SU-DHL-6 (cell line): ENCODE measurements around the gene TMEM175.

Experiments
- H2AFZ ChIP-seq: fragments of 200-600 bp; sonication (generic); 2 replicates; pipeline ENCODE4 v1.6.1; 2014; ENCODE audit warnings: low read depth, mild to moderate bottlenecking, moderate library complexity, mixed read lengths, antibody characterized with exemption, low read length; ENCODE audit not compliant: severe bottlenecking
- H3F3A ChIP-seq: fragments of 200-600 bp; shearing (Covaris generic); 2 replicates; pipeline ENCODE4 v1.6.0; 2016; ENCODE audit warnings: antibody characterized with exemption, mild to moderate bottlenecking; ENCODE audit not compliant: insufficient read depth
- H3K27ac ChIP-seq: fragments of 200-600 bp; sonication (generic); 2 replicates; pipeline ENCODE4 v1.5.1; 2016; ENCODE audit warnings: low read depth, mild to moderate bottlenecking, low read length, moderate library complexity, mixed read lengths
- H3K27me3 ChIP-seq: fragments of 200-600 bp; sonication (generic), shearing (Covaris generic); 2 replicates; pipeline ENCODE4 v1.6.0; 2014; ENCODE audit warnings: mild to moderate bottlenecking, low read length
- H3K36me3 ChIP-seq: fragments of 200-600 bp; sonication (generic); 2 replicates; pipeline ENCODE4 v1.6.1; 2014; ENCODE audit warnings: mild to moderate bottlenecking, low read length, mixed read lengths
- H3K4me2 ChIP-seq: fragments of 300-600, 200-600 bp; shearing (Covaris generic), sonication (generic); 2 replicates; pipeline ENCODE4 v1.6.0; 2014; ENCODE audit warnings: low read length, low read depth, mild to moderate bottlenecking; ENCODE audit not compliant: poor library complexity, severe bottlenecking
- H3K4me3 ChIP-seq: fragments of 200-600 bp; sonication (generic); 2 replicates; pipeline ENCODE4 v1.5.1; 2014; ENCODE audit warnings: antibody characterized with exemption, low read length, mild to moderate bottlenecking, mixed read lengths; ENCODE audit not compliant: insufficient read depth, poor library complexity, severe bottlenecking
- H3K79me2 ChIP-seq: fragments of 200-600 bp; sonication (generic); 2 replicates; pipeline ENCODE4 v1.6.1; 2014; ENCODE audit warnings: mild to moderate bottlenecking, low read length, moderate library complexity; ENCODE audit not compliant: insufficient read depth
- H3K9ac ChIP-seq: fragments of 200-600 bp; sonication (generic); 2 replicates; pipeline ENCODE4 v1.7.0; 2014; ENCODE audit warnings: mild to moderate bottlenecking, low read length
- H3K9me2 ChIP-seq: fragments of 200-600 bp; sonication (generic); replicated peaks from 2 replicates; pipeline ENCODE4 v1.6.1; 2014; ENCODE audit warnings: low read length; ENCODE audit not compliant: insufficient read depth
- H3K9me3 ChIP-seq: fragments of 200-600 bp; sonication (generic); 2 replicates; pipeline ENCODE4 v1.6.1; 2014; ENCODE audit warnings: low read length, mixed read lengths; ENCODE audit not compliant: insufficient read depth
- H4K20me1 ChIP-seq: fragments of 200-600 bp; sonication (generic); 2 replicates; pipeline ENCODE4 v1.6.1; 2014; ENCODE audit warnings: low read depth, mild to moderate bottlenecking, antibody characterized with exemption, low read length, moderate library complexity, mixed read lengths
- EZH2phosphoT487 ChIP-seq: fragments of 200-600 bp; sonication (generic), shearing (Covaris generic); conservative IDR thresholded peaks from 2 replicates; pipeline ENCODE4 v1.6.1; 2018; ENCODE audit warnings: mild to moderate bottlenecking, antibody characterized with exemption, low read length, moderate library complexity, mixed read lengths
- TF ChIP-seq, protein P1 (sequence below): fragments of 200-600 bp; sonication (generic); IDR thresholded peaks from one replicate; pipeline ENCODE4 v1.5.1; 2017; ENCODE audit warnings: antibody characterized with exemption, mild to moderate bottlenecking, low read length, moderate library complexity; ENCODE audit not compliant: insufficient read depth, poor library complexity, severe bottlenecking

The TMEM175 gene

DNA sequence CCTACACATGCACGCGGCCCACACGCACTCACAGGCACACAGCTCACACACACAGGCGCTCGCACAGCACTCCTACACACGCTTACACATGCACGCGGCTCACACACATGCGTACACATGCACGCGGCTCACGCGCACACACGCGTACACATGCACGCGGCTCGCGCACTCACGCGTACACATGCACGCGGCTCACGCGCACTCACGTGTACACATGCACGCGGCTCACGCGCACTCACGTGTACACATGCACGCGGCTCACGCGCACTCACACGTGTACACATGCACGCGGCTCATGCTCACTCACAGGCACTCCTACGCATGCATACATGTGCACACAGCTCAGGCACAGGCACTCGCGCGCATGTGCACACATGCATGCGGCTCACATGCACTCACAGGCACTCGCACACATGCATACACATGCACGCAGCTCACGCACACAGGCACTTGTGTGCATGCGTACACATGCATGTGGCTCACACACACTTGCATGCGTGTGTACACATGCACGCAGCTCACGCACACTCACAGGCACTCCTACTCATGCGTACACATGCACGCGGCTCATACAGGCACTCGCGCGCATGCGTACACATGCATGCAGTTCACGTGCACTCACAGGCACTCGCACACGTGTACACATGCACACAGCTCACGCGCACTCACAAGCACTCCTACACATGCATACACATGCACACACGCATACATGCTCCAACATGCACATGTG, 45.1 kb upstream of the TMEM175 start:
- no peak for TF ChIP-seq EZH2phosphoT487
- TF ChIP-seq, protein P1, sequence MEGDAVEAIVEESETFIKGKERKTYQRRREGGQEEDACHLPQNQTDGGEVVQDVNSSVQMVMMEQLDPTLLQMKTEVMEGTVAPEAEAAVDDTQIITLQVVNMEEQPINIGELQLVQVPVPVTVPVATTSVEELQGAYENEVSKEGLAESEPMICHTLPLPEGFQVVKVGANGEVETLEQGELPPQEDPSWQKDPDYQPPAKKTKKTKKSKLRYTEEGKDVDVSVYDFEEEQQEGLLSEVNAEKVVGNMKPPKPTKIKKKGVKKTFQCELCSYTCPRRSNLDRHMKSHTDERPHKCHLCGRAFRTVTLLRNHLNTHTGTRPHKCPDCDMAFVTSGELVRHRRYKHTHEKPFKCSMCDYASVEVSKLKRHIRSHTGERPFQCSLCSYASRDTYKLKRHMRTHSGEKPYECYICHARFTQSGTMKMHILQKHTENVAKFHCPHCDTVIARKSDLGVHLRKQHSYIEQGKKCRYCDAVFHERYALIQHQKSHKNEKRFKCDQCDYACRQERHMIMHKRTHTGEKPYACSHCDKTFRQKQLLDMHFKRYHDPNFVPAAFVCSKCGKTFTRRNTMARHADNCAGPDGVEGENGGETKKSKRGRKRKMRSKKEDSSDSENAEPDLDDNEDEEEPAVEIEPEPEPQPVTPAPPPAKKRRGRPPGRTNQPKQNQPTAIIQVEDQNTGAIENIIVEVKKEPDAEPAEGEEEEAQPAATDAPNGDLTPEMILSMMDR = no peak
- H4K20me1 ChIP-seq = no peaks in the 10 kb centered on the region

DNA sequence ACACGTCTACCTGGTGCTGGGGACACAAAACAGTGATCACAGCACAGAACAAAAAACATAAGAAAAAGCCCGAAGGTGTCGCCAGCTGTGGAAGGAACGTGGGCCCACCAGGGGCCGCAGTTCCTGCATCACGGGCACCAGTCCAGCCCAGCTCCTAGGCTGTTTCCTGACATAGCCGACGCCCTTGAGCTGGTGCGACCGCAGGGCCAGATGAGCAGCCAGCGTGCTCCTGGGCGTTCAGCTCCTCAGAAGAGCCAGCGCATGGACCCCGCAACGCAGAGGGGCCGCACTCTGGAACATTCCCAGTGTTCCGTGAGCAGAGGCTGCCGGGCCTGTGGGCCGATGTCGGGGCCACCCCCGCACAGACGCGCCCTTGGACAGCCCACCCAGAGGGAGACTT, 44.2 kb upstream of the TMEM175 start:
- Histone ChIP-seq H3K79me2 (no peaks in the 10 kb centered on the region), H3K36me3 (no peaks in the 10 kb centered on the region), H4K20me1 (no peaks in the 10 kb centered on the region)

More for the DNA sequence above, 45.1 kb upstream of the TMEM175 start:
- Histone ChIP-seq H3K27ac (no peak overlapping the region), H3K9ac (no peak overlapping the region), H3K4me3 (no peak overlapping the region), H3K9me2 (no peaks in the 10 kb centered on the region), H3K9me3 (no peaks in the 10 kb centered on the region), H3K36me3 (no peaks in the 10 kb centered on the region), H3K4me2 (no peak overlapping the region), H3K27me3 (no peaks in the 10 kb centered on the region), H3F3A (no peaks in the 10 kb centered on the region), H2AFZ (no peak overlapping the region), H3K79me2 (no peaks in the 10 kb centered on the region)

GRCh38 chr4:889516-889915, 42.7 kb upstream of the TMEM175 start:
- Histone ChIP-seq H3K4me3 (no peak overlapping the region), H3K36me3 (no peaks in the 10 kb centered on the region), H3K79me2 (no peaks in the 10 kb centered on the region), H3K9ac (no peak overlapping the region), H2AFZ (no peak overlapping the region), H3K27ac (no peak overlapping the region), H3K9me3 (no peaks in the 10 kb centered on the region), H3F3A (no peaks in the 10 kb centered on the region), H4K20me1 (no peaks in the 10 kb centered on the region), H3K9me2 (no peaks in the 10 kb centered on the region), H3K4me2 (no peak overlapping the region), H3K27me3 (no peaks in the 10 kb centered on the region)
- no peak for TF ChIP-seq EZH2phosphoT487
- TF ChIP-seq, protein P1 = no peak

More for the DNA sequence above, 44.2 kb upstream of the TMEM175 start:
- no peak overlapping the region for H3K4me3 ChIP-seq
- H3K9ac ChIP-seq = no peak overlapping the region
- H3K9me3 ChIP-seq = no peaks in the 10 kb centered on the region
- no peak overlapping the region for H3K27ac ChIP-seq
- H3F3A ChIP-seq = no peaks in the 10 kb centered on the region
- TF ChIP-seq EZH2phosphoT487 = no peak
- TF ChIP-seq, protein P1 = no peak
- no peaks in the 10 kb centered on the region for H3K27me3 ChIP-seq
- H3K4me2 ChIP-seq = no peak overlapping the region
- H3K9me2 ChIP-seq = no peaks in the 10 kb centered on the region
- no peak overlapping the region for H2AFZ ChIP-seq
